Mucosa of rectum (tissue), 2 donors: Measurements from ENCODE around the gene BABAM2.

Source experiments
- H3K27ac ChIP-seq, 2 donors: one replicate each; pipeline ENCODE4 v1.7.0; 2013; ENCODE audit warnings: inconsistent platforms in 2 of 2, low read depth in 2 of 2, low read length in 2 of 2
- H3K27me3 ChIP-seq, 2 donors: one replicate each; pipeline ENCODE4 v1.7.0; 2013; ENCODE audit warnings: low read length in 2 of 2; ENCODE audit not compliant: control insufficient read depth in 2 of 2, insufficient read depth in 2 of 2
- H3K36me3 ChIP-seq, 2 donors: one replicate each; pipeline ENCODE4 v1.7.0; 2013; ENCODE audit warnings: low read length in 2 of 2; ENCODE audit not compliant: control insufficient read depth in 2 of 2, insufficient read depth in 2 of 2
- H3K4me1 ChIP-seq, 2 donors: one replicate each; pipeline ENCODE4 v1.7.0; 2013; ENCODE audit warnings: low read length in 2 of 2, mild to moderate bottlenecking in 1 of 2; ENCODE audit not compliant: control insufficient read depth in 2 of 2, insufficient read depth in 2 of 2
- H3K4me3 ChIP-seq, 2 donors: one replicate each; pipeline ENCODE4 v1.7.0; 2013; ENCODE audit warnings: low read length in 2 of 2
- H3K9ac ChIP-seq, 2 donors: one replicate each; pipeline ENCODE4 v1.7.0; 2013; ENCODE audit warnings: low read length in 2 of 2, low read depth in 1 of 2, mild to moderate bottlenecking in 1 of 2
- H3K9me3 ChIP-seq, 2 donors: one replicate each; pipeline ENCODE4 v1.7.0; 2013; ENCODE audit warnings: low read length in 2 of 2; ENCODE audit not compliant: control insufficient read depth in 2 of 2
- donor health status: healthy.
- donor health status: Normal muscosa, but diverticular disease.

Gene BABAM2

GRCh38 chr2:28049899-28050298, 159.4 kb downstream of the BABAM2 start:
- Histone ChIP-seq H3K9me3 (no peaks in the 10 kb centered on the region), H3K36me3 (no peaks in the 10 kb centered on the region), H3K9ac (no peak overlapping the region)

GRCh38 chr2:28052691-28053090, 162.2 kb downstream of the BABAM2 start:
- Histone ChIP-seq H3K27me3 (no peaks in the 10 kb centered on the region), H3K27ac (no peak overlapping the region), H3K4me1 (no peaks in the 10 kb centered on the region), H3K9ac (no peak overlapping the region), H3K9me3 (no peaks in the 10 kb centered on the region), H3K36me3 (no peaks in the 10 kb centered on the region), H3K4me3 (no peak overlapping the region)

More at GRCh38 chr2:28049899-28050298, 159.4 kb downstream of the BABAM2 start:
- Histone ChIP-seq H3K4me1 (no peaks in the 10 kb centered on the region), H3K4me3 (no peak overlapping the region), H3K27me3 (no peaks in the 10 kb centered on the region), H3K27ac (no peak overlapping the region)

- no peak overlapping the region for H3K27ac ChIP-seq
- no peaks in the 10 kb centered on the region for H3K36me3 ChIP-seq
- no peak overlapping the region for H3K4me3 ChIP-seq
- no peaks in the 10 kb centered on the region for H3K27me3 ChIP-seq
- H3K4me1 ChIP-seq = no peaks in the 10 kb centered on the region
- no peaks in the 10 kb centered on the region for H3K9me3 ChIP-seq
- H3K9ac ChIP-seq = no peak overlapping the region
Measured at GRCh38 chr2:28053597-28053996, 163.1 kb downstream of the BABAM2 start.

GRCh38 chr2:28054916-28055315, 164.4 kb downstream of the BABAM2 start:
- H3K36me3 ChIP-seq = no peaks in the 10 kb centered on the region
- no peaks in the 10 kb centered on the region for H3K4me1 ChIP-seq
- no peak overlapping the region for H3K4me3 ChIP-seq
- no peak overlapping the region for H3K27ac ChIP-seq
- H3K27me3 ChIP-seq = no peaks in the 10 kb centered on the region
- no peak overlapping the region for H3K9ac ChIP-seq
- no peaks in the 10 kb centered on the region for H3K9me3 ChIP-seq

GRCh38 chr2:28055325-28055970, 164.9 kb downstream of the BABAM2 start:
- Histone ChIP-seq H3K9ac (no peak overlapping the region), H3K9me3 (no peaks in the 10 kb centered on the region), H3K4me1 (no peaks in the 10 kb centered on the region), H3K27me3 (no peaks in the 10 kb centered on the region), H3K36me3 (no peaks in the 10 kb centered on the region), H3K4me3 (no peak overlapping the region), H3K27ac (no peak overlapping the region)

GRCh38 chr2:28058791-28059190, 168.3 kb downstream of the BABAM2 start:
- H3K36me3 ChIP-seq = no peaks in the 10 kb centered on the region
- H3K4me1 ChIP-seq = no peaks in the 10 kb centered on the region
- no peaks in the 10 kb centered on the region for H3K27me3 ChIP-seq

GRCh38 chr2:28062867-28063266, 172.3 kb downstream of the BABAM2 start:
- Histone ChIP-seq H3K9ac (no peak overlapping the region), H3K36me3 (no peaks in the 10 kb centered on the region), H3K9me3 (no peaks in the 10 kb centered on the region), H3K27me3 (no peaks in the 10 kb centered on the region), H3K27ac (no peak overlapping the region), H3K4me3 (no peak overlapping the region), H3K4me1 (peaks cover 0 to 5% of the 10 kb centered on the region in 2 donors)

More at GRCh38 chr2:28058791-28059190, 168.3 kb downstream of the BABAM2 start:
- Histone ChIP-seq H3K9me3 (no peaks in the 10 kb centered on the region), H3K27ac (no peak overlapping the region), H3K9ac (no peak overlapping the region), H3K4me3 (no peak overlapping the region)

- H3K9ac ChIP-seq = no peak overlapping the region
- H3K27ac ChIP-seq = no peak overlapping the region
- no peaks in the 10 kb centered on the region for H3K27me3 ChIP-seq
- H3K9me3 ChIP-seq = no peaks in the 10 kb centered on the region
- no peak overlapping the region for H3K4me3 ChIP-seq
- H3K4me1 ChIP-seq = peaks cover 0 to 9% of the 10 kb centered on the region in 2 donors
- H3K36me3 ChIP-seq = no peaks in the 10 kb centered on the region
Measured at GRCh38 chr2:28063492-28063962, 173.0 kb downstream of the BABAM2 start.

GRCh38 chr2:28067602-28068001, 177.1 kb downstream of the BABAM2 start:
- no peak overlapping the region for H3K9ac ChIP-seq
- H3K4me3 ChIP-seq = no peak overlapping the region
- no peaks in the 10 kb centered on the region for H3K27me3 ChIP-seq
- no peaks in the 10 kb centered on the region for H3K36me3 ChIP-seq
- no peak overlapping the region for H3K27ac ChIP-seq
- no peaks in the 10 kb centered on the region for H3K9me3 ChIP-seq
- H3K4me1 ChIP-seq = peaks cover 0 to 9% of the 10 kb centered on the region in 2 donors

- Histone ChIP-seq H3K4me1 (peaks cover 0 to 9% of the 10 kb centered on the region in 2 donors), H3K27me3 (no peaks in the 10 kb centered on the region), H3K27ac (no peak overlapping the region), H3K9ac (no peak overlapping the region), H3K9me3 (no peaks in the 10 kb centered on the region), H3K4me3 (no peak overlapping the region), H3K36me3 (no peaks in the 10 kb centered on the region)
Measured at GRCh38 chr2:28068088-28068487, 177.6 kb downstream of the BABAM2 start.
